ENCODE measurements around the gene ARF1.

Gene ARF1

DNA sequence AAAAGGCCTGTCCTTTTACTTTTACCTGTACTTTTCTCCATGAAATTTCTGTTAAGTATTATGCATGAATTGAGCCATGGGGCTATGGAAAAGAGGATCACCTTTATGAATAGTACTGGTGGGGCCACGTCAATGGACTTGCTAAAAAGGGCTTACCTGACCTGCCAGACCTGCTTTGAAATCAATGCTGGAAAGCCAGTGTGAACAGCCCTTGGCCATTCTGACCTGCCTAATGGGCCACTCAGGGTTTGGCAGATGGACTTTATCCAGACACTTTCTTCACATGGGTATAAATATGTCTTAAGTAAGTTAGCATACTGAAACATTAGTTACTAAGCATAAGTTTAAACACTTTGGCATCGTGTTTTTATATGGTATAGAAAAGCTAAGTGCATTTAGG is 49.3 kb downstream of the ARF1 start:
- no peak for DNase-seq

DNA sequence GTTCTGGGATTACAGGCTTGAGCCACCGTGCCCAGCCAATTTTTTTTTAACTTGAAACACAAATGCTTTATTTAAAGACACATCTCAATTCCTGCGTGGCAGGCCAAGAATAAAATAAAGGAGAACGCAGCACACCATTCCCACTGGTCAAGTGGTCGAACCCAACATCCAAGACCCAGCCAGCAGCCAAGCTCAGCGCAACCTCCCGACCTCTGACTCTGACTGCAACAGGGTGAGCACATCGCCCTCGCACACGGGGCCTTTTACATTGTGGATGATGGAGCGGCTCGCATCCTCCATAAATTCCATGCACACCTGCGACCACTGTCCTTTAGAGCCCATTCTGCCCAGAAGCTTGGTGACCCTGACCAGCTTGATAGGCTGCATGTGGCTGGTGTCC is 52.1 kb downstream of the ARF1 start:
- DNase-seq = no peak

DNA sequence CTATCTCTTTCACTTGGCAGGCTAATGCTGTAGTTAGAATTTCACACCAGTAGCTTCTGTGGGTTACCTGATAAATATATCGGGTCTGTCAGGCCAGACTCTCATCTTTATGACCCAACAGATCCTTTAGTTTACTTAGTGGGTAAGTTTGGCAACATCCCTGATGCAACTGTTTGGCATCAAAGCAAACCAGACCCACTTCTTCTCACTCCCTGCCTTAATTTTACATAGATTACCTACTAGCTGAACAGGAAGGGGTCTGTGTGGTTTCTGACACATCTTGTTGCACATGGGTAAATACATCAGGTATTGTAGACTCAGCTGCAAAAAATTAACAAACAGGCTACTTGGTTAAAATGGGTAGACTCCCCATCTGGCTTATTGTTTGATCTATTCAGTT is 54.4 kb downstream of the ARF1 start:
- no peak for DNase-seq

DNA sequence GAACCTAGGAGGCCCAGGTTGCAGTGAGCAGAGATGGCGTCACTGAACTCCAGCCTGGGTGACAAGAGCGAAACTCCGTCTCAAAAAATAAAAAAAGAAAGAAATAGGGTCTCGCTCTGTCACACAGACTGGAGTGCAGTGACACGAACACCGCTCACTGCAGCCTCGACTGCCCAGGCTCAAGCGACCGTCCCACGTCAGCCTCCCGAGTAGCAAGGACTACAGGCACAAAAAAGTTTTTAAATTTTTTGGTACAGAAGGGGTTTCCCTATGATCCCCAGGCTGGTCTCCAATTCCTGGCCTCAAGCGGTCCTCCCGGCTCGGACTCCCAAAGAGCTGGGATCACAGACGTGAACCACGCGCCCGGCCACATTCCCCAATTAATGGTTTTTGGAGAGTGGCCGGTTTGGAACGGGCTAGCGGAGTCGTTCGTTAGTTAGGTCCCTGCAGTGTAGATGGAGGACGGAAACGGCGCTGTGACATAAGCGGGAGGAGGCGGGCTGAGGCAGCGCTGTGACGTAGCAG is 57.0 kb downstream of the ARF1 start:
- DNase-seq = no peak

DNA sequence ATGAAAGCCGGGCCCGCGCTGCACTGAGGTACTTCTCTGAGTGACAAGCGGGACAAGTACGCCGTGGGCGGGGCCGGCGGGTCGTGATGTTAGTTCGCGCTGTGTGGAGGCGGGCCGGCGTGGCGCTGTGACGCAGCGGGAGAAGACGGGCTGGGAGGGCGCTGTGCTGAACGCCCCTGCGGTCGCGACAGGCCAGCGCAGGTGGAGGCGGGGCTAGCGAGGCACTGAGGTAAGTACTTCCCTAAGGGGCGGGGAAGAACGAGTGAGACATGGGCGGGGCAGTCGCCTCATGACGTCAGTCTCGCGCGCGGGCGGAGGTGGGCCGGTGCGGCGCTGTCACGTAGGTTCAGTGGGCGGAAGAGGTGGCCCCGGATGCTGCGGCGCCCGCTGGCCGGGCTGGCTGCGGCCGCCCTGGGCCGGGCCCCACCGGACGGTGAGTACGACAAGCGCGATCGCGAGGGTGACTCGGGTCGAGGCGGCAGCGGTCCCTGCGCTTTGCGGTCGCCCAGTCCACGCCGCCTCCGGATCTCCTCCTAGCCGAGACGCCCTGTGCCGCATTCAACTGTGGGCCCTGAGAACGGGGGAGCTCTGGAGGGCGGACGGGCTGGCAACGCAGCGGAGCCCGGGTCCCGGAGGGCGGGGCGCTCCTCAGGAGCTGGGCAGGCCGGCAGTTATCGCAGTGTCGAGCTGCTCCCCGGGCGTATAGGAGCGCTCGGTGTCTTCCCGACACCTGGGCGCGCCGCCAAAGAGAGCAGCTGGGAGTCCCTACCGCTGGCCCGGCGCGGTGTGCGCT is 57.6 kb downstream of the ARF1 start, which contains the start of gene GUK1:
Gene GUK1, plus strand, starts transcription at position 349 of the 793 bp plus-strand sequence. Its CDS starts 24 bp downstream, at position 373.
- peak; percentile 99 for DNase-seq

DNA sequence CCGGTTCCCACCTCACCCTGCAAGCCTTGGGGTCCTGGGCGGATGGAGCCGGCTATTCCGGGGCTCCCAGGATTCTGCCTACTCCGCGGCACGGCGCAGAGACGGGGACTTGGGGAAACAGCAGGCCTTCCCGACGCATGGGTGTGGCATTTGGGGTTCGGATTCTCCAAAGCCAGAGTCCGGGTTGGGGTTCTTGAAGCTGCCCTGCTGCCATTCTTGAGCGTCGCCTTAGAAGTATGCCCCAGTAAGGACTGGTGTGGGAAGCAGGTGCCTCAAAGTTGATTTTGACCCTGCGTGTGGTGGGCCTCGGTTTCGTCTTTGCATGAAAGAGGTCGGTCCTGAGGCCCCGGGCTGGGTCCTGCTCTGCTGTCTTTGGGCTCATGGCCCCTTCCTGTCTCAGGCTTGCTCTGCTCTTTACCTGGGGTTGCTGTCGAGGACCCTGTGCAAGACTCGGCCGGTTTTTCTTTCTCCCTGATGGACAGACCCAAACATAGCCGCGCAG is 58.3 kb downstream of the ARF1 start:
- no peak for DNase-seq

DNA sequence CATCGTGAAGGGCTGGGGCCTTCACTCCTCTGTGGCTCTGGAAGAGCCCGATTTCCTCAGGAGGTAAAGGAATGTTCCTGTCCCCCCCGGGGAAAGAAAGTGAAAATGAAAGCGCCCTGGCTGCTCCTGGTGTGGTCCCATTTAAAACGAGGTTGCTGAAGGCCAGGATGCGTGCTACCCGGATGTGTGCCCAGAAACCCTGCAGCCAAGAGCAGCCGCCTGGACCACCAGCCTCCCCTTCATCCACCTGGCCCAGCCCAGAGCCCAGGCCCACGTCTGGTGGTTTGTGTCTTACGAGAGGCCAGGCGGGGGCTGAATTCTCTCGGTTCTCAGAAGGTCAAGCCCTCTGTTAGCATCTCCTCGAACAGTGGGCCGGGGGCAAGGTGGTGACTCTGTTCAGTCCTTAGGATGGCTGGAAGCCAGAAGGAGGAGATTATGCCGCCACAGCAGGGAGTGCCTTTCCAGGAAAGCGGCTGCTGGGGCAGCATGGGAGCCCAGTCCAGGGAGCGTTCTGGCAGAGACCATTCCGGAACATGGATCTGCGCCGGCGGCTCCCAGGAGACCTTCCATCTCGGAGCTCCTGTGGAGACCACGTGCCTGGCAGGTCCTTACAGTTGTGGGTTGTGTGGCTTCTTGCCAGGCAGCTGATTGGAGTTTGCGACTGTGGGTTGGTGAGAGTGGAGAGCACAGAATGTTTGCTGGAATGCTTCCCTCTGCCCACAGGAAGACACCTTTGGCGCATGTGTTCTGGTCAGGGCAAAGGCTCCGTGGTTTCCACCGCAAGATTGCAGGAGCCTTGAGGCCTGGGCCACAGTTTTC is 58.9 kb downstream of the ARF1 start:
- DNase-seq = no peak

DNA sequence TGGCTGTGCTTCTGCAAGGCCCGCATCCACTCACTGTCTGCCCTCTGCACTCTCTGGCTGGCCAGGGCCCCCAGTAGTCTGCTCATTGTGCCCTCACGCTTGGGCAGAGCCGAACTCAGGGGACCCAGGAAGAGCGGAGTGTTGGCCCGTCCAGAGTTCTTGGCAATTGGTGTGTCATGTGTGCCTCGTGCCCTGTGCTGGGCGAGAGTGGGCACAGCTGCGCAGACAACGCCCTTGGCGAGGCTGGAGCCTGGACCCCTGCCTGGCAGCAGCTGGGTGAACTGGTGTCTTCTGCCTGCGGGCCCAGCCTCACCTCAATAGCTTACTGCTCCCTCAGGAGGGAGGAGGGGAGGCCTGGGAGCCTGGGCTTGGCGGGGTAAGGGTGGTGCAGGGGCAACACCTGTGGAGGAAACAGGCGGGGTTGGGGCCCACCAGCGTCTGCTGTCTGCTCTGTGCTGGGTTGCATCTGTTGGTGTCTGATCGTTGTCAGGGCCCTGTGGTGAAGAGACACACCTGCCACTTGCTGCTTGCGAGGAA is 59.7 kb downstream of the ARF1 start:
- no peak for DNase-seq

DNA sequence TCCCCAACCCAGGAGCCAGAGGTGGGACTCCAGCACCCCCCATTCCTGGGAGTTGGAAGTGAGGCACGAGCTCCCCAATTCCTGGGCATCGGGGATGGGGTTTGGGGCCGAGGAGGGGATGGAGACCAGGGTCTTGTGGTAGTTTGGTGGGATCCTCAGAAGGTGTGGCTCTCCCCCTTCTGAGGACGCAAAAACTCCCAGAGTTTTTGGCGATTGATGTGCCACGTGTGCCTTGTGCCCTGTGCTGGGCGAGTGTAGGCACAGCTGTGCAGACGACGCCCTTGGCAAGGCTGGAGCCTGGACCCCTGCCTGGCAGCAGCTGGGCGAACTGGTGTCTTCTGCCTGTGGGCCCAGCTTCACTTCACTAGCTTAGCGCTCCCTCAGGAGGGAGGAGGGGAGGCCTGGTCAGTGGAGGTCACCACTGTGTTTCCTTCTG is 60.2 kb downstream of the ARF1 start:
- no peak for DNase-seq

DNA sequence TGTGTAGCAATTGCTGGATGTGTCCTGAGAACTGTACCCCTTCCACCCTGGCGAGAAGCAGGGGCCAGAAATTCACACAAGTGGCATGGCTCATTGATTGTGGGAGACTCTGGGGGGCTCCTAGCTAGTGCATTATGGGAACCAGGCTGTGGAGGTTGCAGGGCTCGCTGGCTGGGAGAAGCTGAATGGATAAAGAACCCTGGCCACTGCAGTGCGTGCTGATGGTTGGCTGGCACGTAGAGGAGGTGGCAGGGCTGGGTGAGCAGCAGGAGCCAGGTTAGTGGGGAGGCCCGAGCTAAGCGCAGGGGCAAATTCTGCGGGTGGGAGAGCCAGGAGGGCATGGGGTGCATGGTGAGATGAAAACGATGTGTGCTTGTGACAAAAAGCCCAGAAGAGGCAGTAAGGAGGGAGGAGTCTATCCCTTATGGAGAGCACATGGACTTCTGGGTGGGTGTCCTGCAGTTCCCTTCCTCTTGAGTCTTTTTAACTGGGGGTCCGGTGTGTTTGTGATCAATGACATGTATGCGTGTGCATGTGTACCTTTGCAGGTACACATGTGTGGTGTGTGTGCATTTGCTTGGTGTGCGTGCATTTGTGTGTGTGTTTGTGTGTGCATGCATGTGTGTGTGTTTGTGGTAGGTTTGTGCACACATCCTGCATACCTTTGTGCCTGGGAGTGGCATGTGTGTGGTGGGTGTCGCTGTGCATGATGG is 61.1 kb downstream of the ARF1 start:
- no peak for DNase-seq

DNA sequence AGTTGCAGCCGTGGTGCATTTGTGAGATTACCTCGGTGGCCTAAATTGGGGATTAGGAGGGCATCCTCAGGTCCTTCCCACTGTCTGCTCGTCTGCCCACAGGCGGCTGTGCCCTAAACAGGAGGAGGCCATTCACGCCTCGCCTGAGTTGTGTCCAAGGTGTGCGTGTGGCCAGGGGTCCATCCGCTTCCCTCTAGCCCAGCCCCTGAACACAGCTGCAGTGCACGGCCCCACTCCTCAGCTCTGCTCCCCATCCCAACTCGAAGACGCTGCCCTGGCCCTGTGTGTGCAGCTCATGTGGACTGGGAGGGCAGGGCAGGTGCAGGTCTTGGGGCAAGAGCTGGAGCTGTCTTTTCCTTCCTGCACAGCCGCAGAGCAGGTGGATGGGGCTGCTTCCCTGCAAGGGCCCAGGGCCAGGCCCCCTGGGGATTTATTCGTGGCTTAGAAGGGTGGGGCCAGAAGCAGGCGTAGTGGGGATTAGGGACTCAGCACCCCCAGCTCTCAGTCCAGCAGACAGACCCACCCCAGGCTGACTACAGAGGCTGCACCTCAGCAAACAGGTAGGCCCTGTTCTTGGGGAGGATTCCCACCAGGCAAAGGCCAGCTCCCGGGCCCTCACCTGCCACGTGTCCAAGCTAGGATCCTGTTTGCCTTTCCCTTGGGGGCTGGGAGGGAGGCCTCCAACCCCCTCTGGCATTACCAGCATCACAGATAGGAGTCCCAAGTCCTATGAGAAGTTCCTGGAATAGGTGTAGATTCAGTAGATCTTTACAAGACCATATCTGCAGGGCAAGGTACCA is 61.9 kb downstream of the ARF1 start:
- no peak for DNase-seq

DNA sequence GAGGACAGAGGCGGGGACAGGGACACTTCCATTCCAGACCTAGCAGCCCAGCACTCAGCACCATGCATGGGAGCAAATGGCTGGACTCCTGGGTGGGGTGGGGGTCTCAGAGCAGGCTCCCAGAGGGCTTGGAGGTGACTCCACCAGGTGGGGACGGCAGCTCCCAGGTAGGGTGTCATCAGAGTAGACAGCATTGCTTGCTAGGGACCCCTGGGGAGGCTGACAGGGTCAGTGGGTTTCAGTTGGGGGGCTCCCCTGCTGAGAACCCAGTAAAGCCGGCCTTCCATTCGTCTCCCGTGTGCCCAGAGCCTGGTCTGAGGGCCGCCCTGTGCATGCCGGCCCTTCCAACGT is 62.5 kb downstream of the ARF1 start:
- no peak for DNase-seq

DNA sequence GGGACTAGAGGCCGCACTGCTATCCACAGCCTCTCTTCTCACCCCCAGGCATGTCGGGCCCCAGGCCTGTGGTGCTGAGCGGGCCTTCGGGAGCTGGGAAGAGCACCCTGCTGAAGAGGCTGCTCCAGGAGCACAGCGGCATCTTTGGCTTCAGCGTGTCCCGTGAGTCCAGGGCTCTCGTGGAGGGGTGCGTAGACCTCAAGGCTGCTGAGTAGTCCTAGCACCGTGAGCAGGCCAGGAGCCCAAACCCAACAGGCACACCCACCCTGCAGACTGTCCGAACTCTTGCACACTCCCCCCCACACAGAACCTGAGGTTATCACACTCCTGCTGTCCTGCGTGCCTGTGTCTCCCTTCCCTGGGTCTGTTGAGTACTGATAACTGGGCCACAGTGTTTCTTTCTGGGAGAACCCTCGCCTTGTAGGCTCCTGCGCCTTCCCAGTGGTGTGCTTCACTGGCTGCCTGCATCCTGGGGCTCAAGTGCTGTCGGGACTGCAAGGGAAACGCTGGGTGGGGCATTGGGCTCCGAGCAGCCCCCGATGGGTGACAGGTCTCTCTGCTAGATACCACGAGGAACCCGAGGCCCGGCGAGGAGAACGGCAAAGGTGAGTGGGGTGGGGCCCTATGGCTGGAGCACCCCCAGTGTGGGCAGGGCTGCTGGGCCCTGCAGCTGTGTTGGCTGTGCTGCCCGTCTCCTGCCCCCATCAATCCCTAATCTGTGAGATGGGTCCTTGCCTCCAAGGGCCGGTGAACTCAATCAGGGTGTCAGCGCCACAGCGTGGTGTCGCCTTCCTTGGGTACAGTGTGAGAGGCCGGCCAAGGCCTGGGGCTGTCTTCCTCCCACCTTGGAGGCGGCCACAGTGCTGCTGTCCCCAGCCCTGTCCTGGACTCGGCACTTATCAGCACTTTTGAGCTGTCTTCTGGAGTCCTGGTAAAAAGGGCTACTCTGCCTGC is 63.2 kb downstream of the ARF1 start:
- DNase-seq = no peak

DNA sequence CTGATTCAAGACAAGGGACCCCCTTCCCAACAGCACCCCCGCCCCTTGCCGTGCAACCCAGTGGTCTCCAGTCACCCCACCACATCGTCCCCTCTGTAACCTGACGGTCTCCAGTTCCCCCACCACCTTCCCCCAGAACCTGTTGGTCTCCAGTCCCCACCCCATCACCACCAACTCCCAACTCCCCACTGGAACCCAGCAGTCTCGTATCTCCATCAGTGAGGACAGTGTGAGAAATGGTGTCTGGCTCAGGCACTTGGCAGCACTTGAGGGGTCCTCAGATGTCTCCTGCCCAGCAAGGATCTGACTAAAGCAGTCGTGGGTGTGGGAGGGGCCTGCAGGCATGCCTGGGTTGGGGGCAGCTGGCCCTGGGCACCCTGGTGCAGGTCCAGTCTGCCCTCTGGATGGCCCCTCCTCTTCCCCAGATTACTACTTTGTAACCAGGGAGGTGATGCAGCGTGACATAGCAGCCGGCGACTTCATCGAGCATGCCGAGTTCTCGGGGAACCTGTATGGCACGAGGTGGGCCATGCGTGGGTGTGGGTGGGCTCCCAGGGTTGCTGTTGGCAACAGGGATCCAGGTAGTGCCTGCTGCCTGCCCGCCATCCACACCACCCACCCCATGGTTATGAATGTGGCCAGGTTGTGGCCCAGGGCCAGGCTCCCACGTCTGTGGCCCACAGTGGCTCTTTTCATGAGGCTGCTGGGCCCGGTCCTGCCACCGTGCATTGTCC is 64.1 kb downstream of the ARF1 start:
- no peak for DNase-seq

DNA sequence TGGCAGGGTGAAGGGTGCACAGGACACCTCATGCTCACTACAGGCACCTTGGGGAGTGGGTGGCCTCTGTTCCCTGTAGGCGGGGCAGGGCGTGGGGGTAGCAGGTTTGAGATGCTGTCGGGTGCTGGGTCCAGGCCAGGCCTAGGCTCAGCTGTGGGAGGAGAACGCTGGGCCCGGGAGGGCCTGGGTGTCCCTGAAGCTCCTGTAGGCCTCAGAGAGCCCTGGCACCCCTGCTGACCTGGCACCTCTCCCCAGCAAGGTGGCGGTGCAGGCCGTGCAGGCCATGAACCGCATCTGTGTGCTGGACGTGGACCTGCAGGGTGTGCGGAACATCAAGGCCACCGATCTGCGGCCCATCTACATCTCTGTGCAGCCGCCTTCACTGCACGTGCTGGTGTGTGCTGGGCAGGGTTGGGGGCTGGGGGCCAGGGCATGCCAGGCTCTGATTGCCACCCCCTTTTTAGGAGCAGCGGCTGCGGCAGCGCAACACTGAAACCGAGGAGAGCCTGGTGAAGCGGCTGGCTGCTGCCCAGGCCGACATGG is 64.7 kb downstream of the ARF1 start:
- DNase-seq = no peak

DNA sequence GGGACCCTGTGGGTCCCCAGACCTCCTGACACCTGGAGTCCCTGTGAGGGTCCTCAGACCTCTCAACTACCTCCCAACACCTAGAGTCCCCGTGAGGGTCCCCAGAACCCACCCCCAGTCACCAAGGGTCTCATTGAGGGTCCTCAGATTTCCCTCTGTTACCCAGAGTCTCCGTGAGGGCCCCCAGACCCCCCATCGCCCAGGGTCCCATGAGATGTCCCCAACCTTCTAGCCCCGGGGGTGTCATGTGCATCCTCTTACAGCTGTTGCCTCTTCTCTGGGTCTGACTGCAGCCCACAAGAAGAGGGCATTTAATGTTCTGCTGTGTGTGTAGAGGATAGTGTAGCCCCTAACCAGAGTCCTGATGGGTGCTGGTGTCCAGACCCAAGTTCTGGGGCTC is 65.3 kb downstream of the ARF1 start:
- DNase-seq = no peak

DNA sequence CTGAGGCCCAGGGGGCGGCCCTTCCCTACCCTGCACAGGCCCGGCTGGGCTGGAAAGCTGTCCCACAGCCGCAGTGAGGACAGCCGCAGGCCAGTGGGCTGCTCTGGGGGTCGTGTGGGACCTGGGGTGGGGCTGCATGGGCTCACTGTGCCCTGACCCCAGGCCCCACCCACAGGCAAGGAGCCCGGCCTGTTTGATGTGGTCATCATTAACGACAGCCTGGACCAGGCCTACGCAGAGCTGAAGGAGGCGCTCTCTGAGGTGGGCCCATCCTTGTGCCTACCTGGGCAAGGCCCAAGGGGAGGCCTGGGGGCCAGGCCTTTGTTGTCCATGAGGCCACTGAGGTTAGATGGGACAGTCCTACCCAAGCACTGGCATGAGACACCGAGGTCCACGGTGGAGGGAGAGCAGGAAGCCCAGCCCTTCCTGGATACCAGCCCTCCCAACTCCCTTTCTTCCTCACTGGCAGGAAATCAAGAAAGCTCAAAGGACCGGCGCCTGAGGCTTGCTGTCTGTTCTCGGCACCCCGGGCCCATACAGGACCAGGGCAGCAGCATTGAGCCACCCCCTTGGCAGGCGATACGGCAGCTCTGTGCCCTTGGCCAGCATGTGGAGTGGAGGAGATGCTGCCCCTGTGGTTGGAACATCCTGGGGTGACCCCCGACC is 65.8 kb downstream of the ARF1 start:
- DNase-seq = no peak
